ENCODE data around the gene AGMAT. TPM values are rescaled to one million over a fixed set of nuclear protein-coding genes. Genes with fewer than 3 reads are reported as not detected.

AGMAT gene
- total and polyA plus RNA-seq, 2 of the 4 experiments (the other 2 are of a cell fraction) = 0.18 to 0.26 TPM

DNA sequence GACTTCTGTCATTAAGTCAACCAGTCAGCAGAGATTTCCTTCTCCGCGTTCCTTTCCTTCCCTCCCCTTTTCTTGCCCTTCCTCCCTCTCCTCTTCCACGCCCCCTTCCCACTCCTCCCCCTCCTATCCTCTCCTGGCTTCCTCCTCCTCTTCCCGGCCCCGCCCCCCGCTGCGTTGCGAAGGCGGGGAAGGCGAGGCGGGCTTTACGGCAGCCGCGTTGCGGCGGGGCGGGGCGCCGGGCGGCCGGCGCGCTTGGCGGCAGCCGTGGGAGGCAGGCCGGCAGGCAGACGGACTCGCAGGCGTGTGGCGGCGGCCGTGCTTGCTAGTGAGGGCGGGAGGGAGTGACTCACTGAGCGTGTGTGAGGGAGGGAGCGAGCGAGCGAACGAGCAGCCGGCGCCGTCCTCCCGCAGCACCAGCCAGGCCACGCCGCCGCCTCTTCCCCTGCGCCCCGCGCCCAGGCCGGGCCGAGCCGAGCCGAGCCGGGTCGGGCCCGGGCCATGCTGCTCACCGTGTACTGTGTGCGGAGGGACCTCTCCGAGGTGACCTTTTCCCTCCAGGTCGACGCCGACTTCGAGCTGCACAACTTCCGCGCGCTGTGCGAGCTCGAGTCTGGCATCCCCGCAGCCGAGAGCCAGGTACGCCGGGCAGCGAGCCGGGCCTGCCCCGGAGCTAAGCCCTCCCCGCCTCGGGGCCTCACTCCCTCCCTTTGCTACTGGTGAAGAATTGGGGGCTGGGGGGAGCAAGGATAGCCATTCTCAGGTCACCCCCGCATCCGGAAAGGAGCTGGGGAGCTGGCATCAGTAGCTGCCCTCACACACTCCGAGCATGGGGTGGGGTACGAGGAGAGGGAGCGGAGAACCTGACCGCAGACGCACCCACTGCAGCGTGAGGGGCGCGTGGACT lies 32.6 kb upstream of the AGMAT start, which contains the start of gene DDI2 (continued):
- TF ChIP-seq USF2 (IDR thresholded peaks at IDR 0.05; ENCODE audit: low read depth, low read length) = no peak

Measured in IMR-90 (cell line).